Dedifferentiated amniotic fluid mesenchymal stem cell (primary cell): ENCODE data around the gene METTL24.
"Not testable (repeated sequence)": the region's sequence is repeated elsewhere in the genome, so short reads cannot be mapped to it uniquely, and the experiment has no call there.

Experiments used
- DNase-seq: peaks from one replicate; pipeline ENCODE4 v3.0.0-alpha.2; 2016; ENCODE audit errors: extremely low spot score

The METTL24 gene

DNA sequence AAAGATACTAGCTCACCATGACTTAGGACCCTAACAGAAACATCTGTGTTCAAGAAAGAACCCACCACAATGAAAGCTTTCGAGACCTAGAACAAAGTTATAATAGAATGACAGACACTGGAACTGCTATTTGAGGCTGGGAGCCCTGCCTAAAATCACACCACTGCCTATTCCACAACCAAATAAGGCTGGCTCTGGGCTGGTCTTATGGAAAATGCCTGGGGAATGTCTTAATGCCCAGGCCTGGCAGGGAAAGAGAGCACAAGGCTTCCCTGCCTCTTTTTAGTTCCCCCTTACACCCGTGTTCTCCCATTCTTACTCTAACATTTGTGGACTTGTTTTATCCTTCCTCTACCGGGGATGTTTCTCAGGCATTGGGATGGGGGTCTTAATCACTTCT is 5.6 kb upstream of the METTL24 start:
- DNase-seq, result no peak

DNA sequence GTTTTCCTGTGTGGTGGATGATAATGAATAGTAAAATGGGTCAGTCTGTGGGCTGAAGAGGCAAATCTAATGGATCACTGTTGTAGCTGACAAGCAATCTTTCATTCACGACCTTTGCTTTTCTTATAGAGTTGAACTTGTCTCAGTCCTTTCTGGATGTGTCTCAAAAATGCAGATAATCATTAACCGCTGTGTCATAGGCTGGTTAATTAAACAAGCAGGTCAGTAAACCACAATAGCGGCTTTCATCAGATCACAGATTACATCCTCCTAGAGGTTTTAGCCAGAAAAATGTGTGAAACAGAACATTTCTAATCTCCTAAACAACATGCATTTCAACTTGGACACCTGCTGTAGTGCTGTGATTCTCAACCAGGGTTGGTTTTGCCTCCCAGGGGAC is 2.5 kb upstream of the METTL24 start:
- DNase-seq, result no peak

DNA sequence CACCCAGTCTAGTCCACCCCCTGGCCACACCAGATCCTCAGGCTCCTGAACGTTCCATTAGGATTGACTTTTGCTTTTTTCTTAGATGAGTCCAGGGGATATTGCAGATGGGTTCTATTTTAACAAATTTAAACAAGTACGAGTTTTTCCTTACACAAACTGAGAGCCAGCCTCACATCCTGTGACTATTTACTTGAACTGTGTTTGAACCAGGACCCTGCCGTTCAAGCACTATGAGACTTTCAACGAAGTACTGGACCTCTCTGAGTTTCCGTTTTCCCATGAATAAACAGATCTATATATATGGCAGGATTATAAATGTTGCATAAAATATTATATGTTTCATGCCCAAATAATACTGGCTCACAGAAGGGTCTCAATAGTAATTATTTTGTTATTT is 1.4 kb upstream of the METTL24 start:
- DNase-seq, result no peak

DNA sequence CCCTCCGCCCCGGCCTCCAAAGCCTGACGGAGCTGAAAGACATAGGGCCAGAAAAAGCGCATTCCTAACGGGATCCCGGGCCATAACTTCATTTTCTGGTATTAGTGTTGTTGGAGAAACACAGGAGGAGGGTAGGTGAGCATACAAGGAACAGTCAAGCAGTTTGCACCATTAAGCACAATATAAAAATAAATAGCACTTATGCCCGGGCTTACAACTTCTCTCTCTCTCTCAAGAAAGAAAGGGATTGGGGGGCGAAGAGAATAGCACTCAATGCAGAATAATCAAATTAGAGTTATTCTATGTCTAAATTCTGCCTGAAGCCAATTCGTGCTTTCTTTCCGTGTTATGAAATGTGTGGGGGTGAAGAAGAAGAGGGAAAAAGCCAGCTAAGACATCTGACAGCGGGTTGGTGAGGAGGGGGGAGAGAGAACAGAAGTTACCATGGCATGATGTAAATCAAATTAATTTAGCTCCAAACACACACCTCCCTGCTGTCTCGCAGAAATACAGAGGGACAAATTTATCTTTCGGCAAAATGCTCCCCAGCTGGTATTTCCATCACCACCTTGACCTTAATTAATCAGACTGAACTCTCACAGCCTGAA is 508 bp upstream of the METTL24 start:
- DNase-seq, result no peak

DNA sequence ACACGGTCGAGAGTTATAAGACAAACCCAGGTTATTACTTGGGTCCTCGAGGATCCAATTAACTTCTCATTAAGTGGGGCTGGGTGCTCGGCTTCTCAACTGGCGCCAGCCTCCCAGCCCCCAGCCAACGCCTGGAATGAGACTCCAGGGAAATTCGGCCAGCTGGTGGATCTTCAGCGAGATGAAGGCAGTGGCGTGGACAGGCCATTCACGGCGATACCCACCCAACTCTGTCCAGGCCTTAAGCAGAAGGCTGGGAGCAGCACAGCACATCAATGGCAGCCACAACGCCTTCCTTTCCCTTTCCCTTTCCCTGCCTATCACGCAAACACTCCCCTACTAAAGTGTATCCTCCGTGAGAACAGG is 868 bp downstream of the METTL24 start:
- no peak for DNase-seq

DNA sequence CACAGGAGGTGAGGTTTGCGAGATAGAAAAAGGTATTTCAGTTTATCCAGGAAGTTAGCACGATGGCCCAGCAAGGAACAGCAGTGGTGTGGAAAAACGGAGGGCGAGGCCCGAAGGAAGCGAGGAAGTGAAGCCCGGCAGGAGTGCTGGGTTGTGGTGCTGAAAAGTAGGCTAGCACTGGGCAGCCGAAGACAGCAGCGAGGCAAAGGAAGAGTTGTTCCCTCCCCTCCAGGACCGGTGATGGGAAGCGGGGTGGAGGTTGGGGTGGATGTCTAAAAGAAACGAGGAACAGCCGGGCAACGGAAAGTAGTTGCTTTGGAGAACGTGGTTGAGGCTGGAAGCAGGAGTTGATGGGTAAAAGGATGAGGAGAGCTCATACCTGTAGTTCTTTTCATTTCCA is 1.4 kb downstream of the METTL24 start:
- DNase-seq, result no peak

DNA sequence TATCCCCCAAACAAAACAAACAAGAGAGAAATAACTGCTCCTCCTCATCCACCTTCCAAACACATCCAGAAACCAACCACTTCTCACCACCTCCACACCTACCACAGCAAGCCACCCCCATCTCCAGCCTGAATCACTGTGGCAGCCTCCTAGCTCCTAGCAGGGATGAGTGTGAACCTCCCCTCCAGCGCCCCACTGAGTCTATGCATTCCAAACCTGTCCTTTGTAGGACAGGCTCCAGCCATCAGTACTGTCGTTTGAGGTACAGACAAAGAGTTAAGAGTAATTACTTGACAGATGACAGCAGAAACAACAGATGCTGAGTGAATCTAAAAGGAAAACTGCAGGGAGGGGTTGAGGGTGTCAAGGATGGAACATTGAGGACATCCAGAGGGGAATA is 2.4 kb downstream of the METTL24 start:
- DNase-seq, result no peak

DNA sequence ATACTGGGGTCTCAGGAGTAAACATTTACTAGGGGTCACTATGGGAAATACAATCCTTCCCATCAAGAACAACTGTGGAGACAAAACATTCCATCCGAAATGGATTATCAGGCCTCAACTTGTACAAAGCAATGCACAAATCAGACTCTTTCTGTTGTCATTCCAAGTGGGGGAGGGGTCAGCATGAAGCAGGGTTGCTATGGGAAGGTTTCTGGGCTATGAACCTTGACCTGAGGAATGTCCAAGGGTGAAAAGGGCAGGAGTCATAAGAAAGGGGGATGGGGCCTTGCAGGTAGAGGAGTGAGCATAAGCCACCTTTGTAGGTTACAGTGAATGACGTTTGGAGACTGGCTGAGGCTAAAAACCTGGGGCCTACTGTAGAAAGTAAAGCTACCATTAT is 3.1 kb downstream of the METTL24 start:
- DNase-seq, result no peak

DNA sequence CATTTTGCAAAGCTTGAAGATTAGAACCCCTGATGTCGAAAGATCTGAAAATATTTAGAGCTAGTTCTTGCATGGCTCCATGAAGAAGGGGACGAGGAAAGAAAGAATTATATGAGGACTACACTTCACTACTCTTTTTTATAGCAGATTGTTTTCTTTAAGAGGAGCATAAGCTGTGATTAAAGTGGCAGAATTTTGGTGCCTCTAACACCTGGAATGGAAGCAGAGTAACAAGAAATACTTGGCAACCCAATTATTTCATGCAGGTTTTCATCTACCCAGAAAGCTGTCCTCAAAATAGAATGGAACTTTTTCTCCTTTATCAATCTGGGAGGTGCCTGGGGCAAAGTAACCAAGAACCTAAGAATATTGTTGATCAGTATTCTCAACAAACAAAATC is 4.0 kb downstream of the METTL24 start:
- DNase-seq, result no peak

DNA sequence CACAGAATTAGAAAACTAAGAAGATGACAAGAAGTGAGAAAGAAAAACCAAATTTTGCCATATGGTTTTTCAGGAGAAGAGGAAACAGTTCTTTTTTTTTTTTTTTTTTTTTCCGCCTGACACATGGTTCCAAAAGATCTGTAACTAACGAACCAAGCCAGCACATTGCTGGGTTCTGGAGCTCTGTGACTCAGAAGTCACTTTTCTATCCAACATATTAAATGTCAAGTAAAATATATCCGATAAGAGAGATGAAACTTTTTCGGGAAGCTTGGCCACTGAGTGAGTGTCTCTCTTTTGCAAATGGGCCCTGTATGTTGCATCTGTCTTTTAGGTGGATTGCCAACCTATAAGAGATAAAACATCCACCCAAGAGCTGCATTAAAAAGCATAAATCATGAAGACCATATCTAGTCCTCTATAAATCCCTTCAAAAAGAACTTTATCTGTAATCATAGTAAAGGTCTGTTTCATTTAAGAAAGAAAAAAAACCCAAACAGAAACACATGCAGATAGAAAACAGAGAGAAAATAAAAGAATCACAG is 4.6 kb downstream of the METTL24 start:
- DNase-seq, result no peak

DNA sequence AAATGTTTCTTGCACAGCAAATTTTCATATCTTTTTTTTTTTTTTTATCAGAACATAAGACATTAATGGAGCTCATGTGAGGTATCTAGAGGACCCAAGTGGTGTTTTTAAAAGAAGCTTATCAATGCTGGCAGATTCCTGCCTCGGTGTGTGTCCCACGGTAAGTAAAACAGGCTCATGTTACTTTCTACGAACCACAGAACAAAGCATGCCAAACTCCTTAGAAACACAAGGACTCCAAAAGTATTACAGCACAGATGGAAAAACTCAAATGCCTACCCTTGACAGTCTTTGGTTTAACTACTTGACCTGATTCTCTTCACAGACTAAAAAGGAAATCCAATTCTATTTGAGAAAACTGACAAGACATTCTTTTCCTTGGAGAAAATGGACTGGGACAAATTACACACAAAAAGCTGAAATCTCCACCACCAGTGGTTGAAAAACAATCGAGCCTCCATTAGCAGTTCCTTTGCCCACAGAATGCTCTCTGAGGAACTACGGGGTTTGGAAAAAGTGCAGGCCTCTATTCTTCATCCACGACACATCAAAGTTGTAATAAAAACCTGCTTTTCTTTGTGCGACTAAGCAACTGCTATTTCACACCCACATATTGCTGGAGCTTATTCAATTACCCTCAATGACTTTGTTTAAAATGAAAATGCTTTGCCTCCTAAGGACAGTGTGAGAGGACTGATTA is 5.4 kb downstream of the METTL24 start:
- peak; percentile 60 for DNase-seq

DNA sequence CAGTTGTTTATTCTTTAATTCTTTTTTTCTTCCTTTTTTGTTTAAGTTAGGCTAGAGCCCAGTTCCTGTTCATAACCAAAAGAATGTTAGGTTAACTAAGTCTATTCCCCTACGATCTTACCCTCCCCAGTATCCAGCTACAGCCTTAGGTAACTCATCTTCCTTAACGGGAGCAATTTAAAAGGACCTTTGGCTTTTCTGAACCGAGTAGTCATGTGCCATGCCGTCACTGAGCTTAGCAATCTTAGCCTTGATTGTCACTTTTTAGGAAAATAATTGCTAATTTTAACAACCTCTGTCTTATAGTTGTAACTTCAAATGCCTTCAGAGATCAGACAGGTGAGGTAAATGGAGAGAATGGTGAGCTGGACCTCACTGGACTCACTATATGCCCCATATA is 6.2 kb downstream of the METTL24 start:
- DNase-seq, result no peak

DNA sequence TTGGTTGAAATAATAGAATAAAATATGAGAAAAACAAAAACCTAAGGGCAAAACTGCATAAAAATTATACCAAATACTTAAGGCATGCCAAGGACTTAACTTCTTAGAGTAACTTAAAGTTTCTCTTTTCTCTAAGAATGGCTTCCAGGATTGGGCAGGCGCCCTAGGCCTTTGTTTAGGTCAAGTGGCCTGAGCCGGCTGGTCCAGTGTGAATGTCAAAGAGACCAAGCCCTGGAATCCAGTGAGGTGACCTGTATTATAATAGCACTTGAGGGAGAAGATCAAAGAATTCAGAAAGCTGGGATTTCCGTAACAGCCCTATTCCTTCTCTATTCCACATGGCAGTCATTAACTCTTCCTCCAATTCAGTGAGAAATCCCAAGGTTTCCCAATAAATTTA is 6.6 kb downstream of the METTL24 start:
- DNase-seq, result no peak

DNA sequence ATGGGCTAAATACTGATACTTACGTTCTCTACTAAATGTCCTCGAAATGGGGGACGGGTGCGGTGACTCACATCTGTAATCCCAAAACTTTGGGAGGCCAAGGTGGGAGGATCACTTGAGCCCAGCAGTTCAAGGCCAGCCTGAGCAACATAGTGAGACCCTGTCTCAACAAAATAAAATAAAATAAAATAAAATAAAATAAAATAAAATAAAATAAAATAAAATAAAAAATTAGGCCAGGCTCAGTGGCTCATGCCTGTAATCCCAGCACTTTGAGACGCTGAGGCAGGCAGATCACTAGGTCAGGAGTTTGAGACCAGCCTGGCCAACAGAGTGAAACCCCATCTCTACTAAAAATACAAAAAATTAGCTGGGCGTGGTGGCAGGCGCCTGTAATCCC is 7.6 kb downstream of the METTL24 start:
- not testable (repeated sequence) for DNase-seq

DNA sequence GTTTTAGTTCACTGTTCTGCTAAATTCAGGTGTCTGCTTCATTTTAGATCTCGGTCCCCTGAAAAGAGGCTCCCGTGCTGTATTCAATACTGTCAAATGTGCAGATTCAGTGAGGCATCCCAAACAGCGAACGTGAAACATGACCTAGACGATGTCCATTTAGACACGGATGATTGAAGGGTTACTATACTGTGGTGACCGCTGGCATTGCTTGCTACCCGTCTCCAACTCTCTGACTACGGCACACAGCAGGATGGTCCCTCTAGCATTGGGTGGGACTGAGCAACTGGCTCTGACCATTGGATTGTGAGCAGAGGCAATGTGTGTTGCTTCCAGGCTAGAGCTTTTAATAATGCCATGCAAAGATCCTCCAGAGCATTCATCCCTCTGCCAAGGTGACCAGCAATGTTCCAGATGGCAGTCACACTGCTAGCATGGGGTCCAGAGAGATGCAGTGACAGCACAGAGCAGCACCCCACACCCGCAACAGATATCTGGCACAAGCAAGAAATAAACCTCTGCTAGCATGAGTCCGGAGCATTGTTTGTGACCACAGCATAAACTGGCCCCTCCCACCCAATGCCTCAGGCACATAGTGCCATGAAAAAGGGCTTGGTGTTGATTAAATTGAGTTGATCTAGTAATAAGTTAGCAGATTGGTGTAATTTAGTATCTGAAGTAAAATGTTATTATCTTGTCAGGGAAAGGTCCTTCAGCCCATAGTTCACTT is 9.0 kb downstream of the METTL24 start:
- DNase-seq, result no peak

DNA sequence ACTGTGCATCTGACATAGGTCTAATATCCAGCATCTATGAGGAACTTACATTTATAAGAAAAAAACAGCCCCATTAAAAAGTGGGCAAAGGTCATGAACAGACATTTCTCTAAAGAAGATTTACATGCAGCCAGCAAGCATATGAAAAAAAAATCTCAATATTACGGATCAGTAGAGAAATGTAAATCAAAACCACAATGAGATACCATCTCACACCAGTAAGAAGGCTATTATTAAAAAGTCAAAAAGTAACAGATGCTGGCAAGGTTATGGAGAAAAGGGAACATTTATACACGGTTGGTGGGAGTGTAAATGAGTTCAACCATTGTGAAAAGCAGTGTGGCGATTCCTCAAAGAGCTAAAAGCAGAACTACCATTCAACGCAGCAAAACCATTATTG is 13.1 kb downstream of the METTL24 start:
- DNase-seq, result no peak

DNA sequence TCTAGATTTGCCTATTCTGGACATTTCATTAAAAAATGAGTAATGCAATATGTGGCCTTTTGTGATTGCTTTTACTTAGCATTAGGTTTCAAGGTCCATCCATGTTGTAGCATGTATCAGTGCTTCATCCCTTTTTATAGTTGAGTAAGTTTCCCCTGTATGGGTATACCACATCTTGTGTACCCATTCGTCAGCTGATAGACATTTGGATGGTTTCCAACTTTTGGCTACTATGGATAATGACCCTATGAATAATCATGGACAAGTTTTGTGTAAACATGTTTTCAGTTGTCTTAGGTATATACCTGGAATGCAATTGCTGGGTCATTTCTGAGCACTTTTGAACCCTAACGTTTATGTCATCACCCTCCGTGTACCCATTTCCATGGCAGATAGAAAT is 15.4 kb downstream of the METTL24 start:
- DNase-seq, result no peak

DNA sequence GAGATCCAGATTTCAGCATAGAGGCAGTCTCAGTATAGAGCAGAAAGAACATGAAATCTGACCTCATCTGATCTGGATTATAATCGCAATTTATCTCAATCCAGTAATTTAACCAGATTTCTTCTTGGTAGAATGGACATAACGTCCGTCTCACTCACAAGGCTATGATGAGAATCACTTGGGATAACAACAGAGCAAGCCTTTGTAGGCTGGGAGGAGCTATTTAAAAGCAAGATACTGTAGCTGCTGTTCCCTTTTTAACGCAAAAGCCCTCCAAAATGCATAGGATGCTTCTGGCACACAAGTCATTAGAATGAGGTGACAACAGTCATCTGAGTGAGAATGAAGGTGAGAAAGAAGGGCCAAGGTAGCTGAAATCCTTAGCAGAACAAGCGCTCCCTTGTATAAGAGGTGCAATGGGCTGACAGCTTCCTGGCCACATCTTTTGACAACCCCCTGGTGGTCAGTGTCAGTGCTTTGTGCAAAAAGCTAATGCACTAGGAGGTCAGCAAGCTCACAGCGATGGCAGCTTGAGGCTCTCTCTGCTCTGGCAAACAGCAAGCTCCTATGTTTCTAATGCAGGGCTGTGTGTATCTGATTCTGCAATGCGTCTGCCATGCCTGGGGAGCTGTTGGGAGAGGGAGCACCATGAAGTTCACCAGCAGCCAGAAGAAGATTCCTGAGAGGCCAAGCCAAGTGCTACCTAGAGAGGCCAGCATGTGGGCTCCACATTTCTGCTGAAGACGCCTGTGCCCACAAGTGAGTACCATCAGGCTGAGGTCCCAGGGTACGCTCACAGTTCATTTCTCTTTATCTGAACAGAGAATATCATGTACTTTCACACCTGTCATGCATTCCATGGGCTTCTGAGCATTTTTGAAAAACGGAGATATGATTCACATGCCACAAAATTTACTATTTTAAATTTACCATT is 16.2 kb downstream of the METTL24 start:
- no peak for DNase-seq

DNA sequence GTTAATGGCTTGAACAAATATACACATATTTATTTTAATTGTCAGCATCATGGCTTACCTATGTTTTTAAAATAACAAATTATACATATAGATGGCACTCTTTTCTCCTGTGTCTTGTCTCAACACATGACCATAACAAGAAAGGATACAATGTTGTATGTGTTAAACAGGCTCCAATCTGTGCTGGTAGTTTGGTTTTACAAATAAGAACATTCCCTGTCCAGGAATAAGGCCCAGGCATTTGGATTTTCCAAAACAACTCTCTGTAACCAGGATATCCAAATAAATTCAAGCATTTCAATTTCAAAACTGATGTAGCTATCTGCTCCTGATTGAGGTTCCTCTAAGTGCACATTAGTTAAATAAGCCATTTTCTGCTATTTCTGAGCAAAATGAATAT is 17.1 kb downstream of the METTL24 start:
- DNase-seq, result no peak

DNA sequence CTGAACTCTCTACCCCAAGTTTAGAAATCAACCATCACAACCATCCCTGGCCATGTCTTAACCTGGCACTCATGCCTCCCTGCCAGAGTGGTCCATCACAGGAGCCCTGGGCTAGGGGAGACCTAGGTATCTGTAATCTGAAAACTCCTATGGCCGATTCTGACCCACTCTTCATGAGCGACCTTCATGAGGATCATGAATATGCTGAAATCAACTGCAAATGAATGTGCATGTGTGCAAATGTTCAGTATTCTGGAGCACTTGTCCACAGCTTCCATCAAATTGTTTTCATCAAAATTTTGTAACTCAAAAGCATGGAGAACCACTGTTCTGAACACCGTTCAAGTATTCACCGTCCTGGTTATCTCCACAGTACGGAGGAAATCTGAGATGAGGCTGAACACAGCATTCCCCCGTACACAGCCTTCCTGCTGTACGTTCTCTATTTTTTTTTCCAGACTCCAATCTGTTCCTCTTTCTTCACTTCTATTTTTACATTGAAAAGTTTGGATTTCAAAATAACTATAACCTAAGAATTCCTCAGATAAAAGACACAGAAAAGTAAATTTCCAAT is 17.7 kb downstream of the METTL24 start:
- DNase-seq, result no peak

DNA sequence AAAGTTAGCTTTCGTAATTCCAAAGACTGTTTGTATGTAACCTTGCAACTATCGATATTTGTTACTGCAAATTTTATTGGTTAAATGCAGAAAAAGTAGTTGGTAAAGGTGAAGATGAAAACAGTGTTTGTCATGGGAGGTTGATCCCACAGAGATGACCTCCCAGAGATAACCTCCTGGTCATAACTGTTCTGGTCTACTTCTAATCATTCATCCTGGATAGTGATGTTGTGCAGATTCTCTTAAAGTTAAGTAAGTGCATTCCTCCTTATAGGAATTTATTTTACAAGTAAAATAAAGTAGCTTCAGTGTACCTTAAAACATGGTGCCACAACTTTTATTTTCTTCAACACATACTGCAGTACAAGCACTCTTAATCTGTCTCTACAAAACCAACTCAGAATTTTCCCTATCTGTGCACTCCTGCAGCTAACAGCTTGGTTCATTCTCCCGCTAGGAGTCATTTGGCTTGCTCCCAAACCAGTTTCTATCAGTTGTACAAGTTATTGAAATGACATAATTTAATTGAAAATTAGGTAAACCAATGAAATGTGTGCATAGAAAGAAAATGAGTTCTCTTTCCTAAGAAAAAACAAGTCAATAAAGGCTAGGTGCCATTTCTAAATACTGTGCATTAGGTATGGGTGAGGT is 19.2 kb downstream of the METTL24 start:
- no peak for DNase-seq
